SK-N-MC (cell line): Measurements from ENCODE around the gene DCLK1.

ENCODE experiments used
- EZH2 ChIP-seq: fragments of 200-600 bp; sonication (generic); IDR thresholded peaks from one replicate; pipeline ENCODE4 v1.6.1; 2017; ENCODE audit warnings: antibody characterized with exemption
- FOXP2 ChIP-seq: optimal IDR thresholded peaks from 2 replicates; pipeline ENCODE3; 2011; ENCODE audit warnings: mild to moderate bottlenecking, moderate library complexity; ENCODE audit not compliant: insufficient read depth; ENCODE audit errors: extremely low read length, control extremely low read depth

GRCh38 chr13:36061054-36061453 lies 70.1 kb downstream of the DCLK1 start:
- TF ChIP-seq EZH2 (no peak), FOXP2 (no peak)
